OCI-LY7 (cell line): ENCODE results near the gene ALG14. TPM values are rescaled to one million over a fixed set of nuclear protein-coding genes. Genes with fewer than 3 reads are reported as not detected.

ENCODE experiments used
- BruUV-seq: library from RNA; stranded (reverse); fragments of 400-500 nt; replicated peaks from 2 replicates; lab custom pipeline; 2021; lab: Mats Ljungman, UMichigan
- CTCF ChIA-PET: fragments of 300-600 bp; sonication (Branson Sonifier 250); formaldehyde crosslinking; loops from one replicate; lab custom pipeline; 2022; ENCODE audit warnings: antibody characterized with exemption; ENCODE audit not compliant: unreplicated experiment; lab: Charles Lee
- POLR2A ChIA-PET: fragments of 300-600 bp; sonication (Branson Sonifier 250); formaldehyde crosslinking; loops from one replicate; lab custom pipeline; 2022; ENCODE audit warnings: antibody characterized with exemption; lab: Charles Lee
- DNase-seq: peaks from one replicate; pipeline ENCODE4 v3.0.0-alpha.2; 2015; ENCODE audit warnings: low spot score
- H2AFZ ChIP-seq: fragments of 200-600 bp; sonication (generic), shearing (Covaris generic); 2 replicates; pipeline ENCODE4 v1.6.1; 2014; ENCODE audit warnings: mild to moderate bottlenecking, antibody characterized with exemption, low read length, moderate library complexity
- H3K27ac ChIP-seq: fragments of 200-600 bp; sonication (generic); 2 replicates; pipeline ENCODE4 v1.5.1; 2014; ENCODE audit warnings: mixed run types, low read depth, mild to moderate bottlenecking, moderate library complexity, low read length, inconsistent platforms; ENCODE audit not compliant: poor library complexity, severe bottlenecking
- H3K36me3 ChIP-seq: fragments of 200-600 bp; sonication (generic); 2 replicates; pipeline ENCODE4 v1.6.1; 2014; ENCODE audit warnings: mild to moderate bottlenecking, antibody characterized with exemption, low read length, moderate library complexity, mixed read lengths; ENCODE audit not compliant: insufficient read depth
- H3K4me1 ChIP-seq: fragments of 200-600 bp; sonication (generic); 2 replicates; pipeline ENCODE4 v1.5.1; 2014; ENCODE audit warnings: mild to moderate bottlenecking, low read length; ENCODE audit not compliant: insufficient read depth, poor library complexity, severe bottlenecking
- H3K4me2 ChIP-seq: fragments of 200-600 bp; sonication (generic); 2 replicates; pipeline ENCODE4 v1.6.1; 2014; ENCODE audit warnings: mild to moderate bottlenecking, low read length
- H3K4me3 ChIP-seq: fragments of 200-600 bp; sonication (generic); 2 replicates; pipeline ENCODE4 v1.5.1; 2014; ENCODE audit warnings: mild to moderate bottlenecking, low read depth, low read length; ENCODE audit not compliant: poor library complexity, severe bottlenecking
- H3K79me2 ChIP-seq: fragments of 200-600 bp; sonication (generic); 2 replicates; pipeline ENCODE4 v1.6.1; 2016; ENCODE audit warnings: low read depth, mild to moderate bottlenecking, low read length, moderate library complexity, mixed read lengths; ENCODE audit not compliant: insufficient read depth
- H3K9me2 ChIP-seq: fragments of 200-600 bp; sonication (generic); 2 replicates; pipeline ENCODE4 v1.6.1; 2016; ENCODE audit warnings: mild to moderate bottlenecking, low read length, mixed read lengths; ENCODE audit not compliant: insufficient read depth
- H3K9me3 ChIP-seq: fragments of 200-600 bp; sonication (generic); 2 replicates; pipeline ENCODE4 v1.6.1; 2014; ENCODE audit warnings: mild to moderate bottlenecking, mixed run types, low read length, mixed read lengths
- H4K20me1 ChIP-seq: fragments of 200-600 bp; sonication (generic); 2 replicates; pipeline ENCODE4 v1.6.1; 2014; ENCODE audit warnings: mild to moderate bottlenecking, antibody characterized with exemption, low read length, moderate library complexity, mixed read lengths; ENCODE audit not compliant: insufficient read depth
- EZH2phosphoT487 ChIP-seq: fragments of 200-600 bp; sonication (generic); IDR thresholded peaks from 2 replicates; pipeline ENCODE4 v1.6.1; 2018; ENCODE audit warnings: low read depth, borderline replicate concordance, mild to moderate bottlenecking, mixed run types, antibody characterized with exemption, low read length, moderate library complexity, mixed read lengths
- intact Hi-C: fragments of 100-400 bp; cut with micrococcal nuclease; formaldehyde crosslinking; loops from one replicate; pipeline ENCODE4 v1.10.0; 2022; ENCODE audit not compliant: unreplicated experiment
- total RNA-seq, 2 experiments: library from RNA; depleted of rRNA in 1 of 2; stranded (reverse); fragments of >200 nt in 1 of 2; shearing (Covaris generic) in 1 of 2; gene quantifications; 2 replicates each; pipeline ENCODE4 v1.2.3, GENCODE V29; 2014 to 2022
- TF ChIP-seq, protein P1 (sequence below): fragments of 200-600 bp; sonication (generic); conservative IDR thresholded peaks from 2 replicates; pipeline ENCODE4 v1.5.1; 2014; ENCODE audit warnings: mild to moderate bottlenecking, antibody characterized with exemption, low read length, moderate library complexity, mixed read lengths

ALG14 gene
- total RNA-seq, 2 experiments from 2014 or later, result 1.6 to 8.3 TPM

GRCh38 chr1:94994805-94995204 is 77.9 kb downstream of the ALG14 start:
- ChIA-PET CTCF (no interaction called here), POLR2A (interaction anchor here (1.0 kb wide), 1 partner anchor 43 kb away, joined by 3 read pairs; no protein-coding TSS in a partner anchor)
- Histone ChIP-seq H3K4me2 (no peak overlapping the region), H3K9me3 (no peaks in the 10 kb centered on the region), H4K20me1 (no peaks in the 10 kb centered on the region), H3K27ac (no peak overlapping the region), H3K9me2 (no peaks in the 10 kb centered on the region), H3K4me3 (no peak overlapping the region), H3K36me3 (no peaks in the 10 kb centered on the region), H2AFZ (no peak overlapping the region), H3K79me2 (no peaks in the 10 kb centered on the region), H3K4me1 (no peaks in the 10 kb centered on the region)
- DNase-seq, result no peak
- no TSS peak for BruUV-seq
- TF ChIP-seq EZH2phosphoT487, result no peak
- TF ChIP-seq, protein P1, sequence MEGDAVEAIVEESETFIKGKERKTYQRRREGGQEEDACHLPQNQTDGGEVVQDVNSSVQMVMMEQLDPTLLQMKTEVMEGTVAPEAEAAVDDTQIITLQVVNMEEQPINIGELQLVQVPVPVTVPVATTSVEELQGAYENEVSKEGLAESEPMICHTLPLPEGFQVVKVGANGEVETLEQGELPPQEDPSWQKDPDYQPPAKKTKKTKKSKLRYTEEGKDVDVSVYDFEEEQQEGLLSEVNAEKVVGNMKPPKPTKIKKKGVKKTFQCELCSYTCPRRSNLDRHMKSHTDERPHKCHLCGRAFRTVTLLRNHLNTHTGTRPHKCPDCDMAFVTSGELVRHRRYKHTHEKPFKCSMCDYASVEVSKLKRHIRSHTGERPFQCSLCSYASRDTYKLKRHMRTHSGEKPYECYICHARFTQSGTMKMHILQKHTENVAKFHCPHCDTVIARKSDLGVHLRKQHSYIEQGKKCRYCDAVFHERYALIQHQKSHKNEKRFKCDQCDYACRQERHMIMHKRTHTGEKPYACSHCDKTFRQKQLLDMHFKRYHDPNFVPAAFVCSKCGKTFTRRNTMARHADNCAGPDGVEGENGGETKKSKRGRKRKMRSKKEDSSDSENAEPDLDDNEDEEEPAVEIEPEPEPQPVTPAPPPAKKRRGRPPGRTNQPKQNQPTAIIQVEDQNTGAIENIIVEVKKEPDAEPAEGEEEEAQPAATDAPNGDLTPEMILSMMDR, result no peak
- intact Hi-C loops, result no loop called here

DNA sequence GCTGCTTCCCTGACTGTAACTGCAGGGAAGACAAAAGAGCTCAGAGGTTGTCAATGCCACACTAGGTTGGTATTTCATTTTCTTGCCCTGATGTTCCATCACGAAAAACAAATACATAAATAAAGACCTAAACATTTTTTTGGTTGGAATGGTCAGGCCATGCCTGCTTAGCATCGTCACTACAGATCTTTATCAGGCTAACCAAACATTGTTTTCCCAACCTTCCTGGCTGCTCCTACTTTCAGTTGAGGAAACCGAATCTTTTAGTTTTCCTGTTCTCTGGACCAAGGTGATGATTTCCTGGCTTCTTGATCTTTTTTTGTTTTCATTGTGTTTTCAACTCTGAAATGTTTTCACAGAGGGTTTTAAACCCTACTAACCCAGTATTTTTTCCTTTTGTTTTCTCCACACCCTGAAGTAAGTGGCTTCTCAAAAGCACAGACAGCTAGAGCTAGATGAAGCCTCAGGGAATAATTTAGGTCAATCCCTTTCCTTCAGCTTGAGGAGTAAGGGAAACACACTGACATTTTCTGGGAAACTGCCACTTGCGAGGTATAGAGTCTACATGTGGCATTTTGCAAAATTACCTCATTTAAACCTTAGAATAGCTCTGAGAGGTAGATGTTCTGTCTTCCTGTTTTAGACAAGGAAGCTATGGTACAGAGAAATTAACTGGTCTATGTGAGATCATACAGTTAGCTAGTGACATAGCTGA is 78.7 kb downstream of the ALG14 start:
- ChIA-PET POLR2A (interaction anchor here (0.5 kb wide), 1 partner anchor 11 kb away, joined by 3 read pairs; no protein-coding TSS in a partner anchor), CTCF (interaction anchor here (1.0 kb wide), 1 partner anchor 138 kb away, joined by 3 read pairs; no protein-coding TSS in a partner anchor)
- Histone ChIP-seq H3K27ac (no peak overlapping the region), H3K36me3 (no peaks in the 10 kb centered on the region), H4K20me1 (no peaks in the 10 kb centered on the region), H3K9me3 (no peaks in the 10 kb centered on the region), H3K79me2 (no peaks in the 10 kb centered on the region), H3K4me1 (no peaks in the 10 kb centered on the region), H3K9me2 (no peaks in the 10 kb centered on the region), H3K4me2 (no peak overlapping the region), H2AFZ (no peak overlapping the region), H3K4me3 (no peak overlapping the region)
- intact Hi-C loops, result no loop called here
- no TSS peak for BruUV-seq
- no peak for DNase-seq
- TF ChIP-seq EZH2phosphoT487, result no peak
- TF ChIP-seq, protein P1, result no peak
